Measurements from ENCODE around the gene MRPL50. TPM values are rescaled to one million over a fixed set of nuclear protein-coding genes. Genes with fewer than 3 reads are reported as not detected.
"Not testable (repeated sequence)": the region's sequence is repeated elsewhere in the genome, so short reads cannot be mapped to it uniquely, and the experiment has no call there.

The MRPL50 gene
- total RNA-seq, 1 donor from 2014 or later, result 10.9 TPM

- Histone ChIP-seq H3K27me3 (ENCODE audit: control insufficient read depth, insufficient read depth, low read length) (no peaks in the 10 kb centered on the region), H3K36me3 (ENCODE audit: control insufficient read depth, insufficient read depth, low read length) (no peaks in the 10 kb centered on the region), H3K4me3 (ENCODE audit: low read depth, low read length) (no peak overlapping the region)
- no peak for DNase-seq (ENCODE audit: low read depth)
- TF ChIP-seq CTCF (IDR thresholded peaks at IDR 0.05; ENCODE audit: insufficient read depth, low read length, poor library complexity, severe bottlenecking), result no peak
Observed at GRCh38 chr9:101394687-101395086, 3.7 kb downstream of the MRPL50 start.

GRCh38 chr9:101393135-101393534 lies 5.3 kb downstream of the MRPL50 start:
- DNase-seq (ENCODE audit: low read depth), result no peak
- H3K4me3 ChIP-seq (ENCODE audit: low read depth, low read length), result no peak overlapping the region
- H3K27me3 ChIP-seq (ENCODE audit: control insufficient read depth, insufficient read depth, low read length), result no peaks in the 10 kb centered on the region
- no peak for TF ChIP-seq CTCF (IDR thresholded peaks at IDR 0.05; ENCODE audit: insufficient read depth, low read length, poor library complexity, severe bottlenecking)
- no peaks in the 10 kb centered on the region for H3K36me3 ChIP-seq (ENCODE audit: control insufficient read depth, insufficient read depth, low read length)

GRCh38 chr9:101388507-101388993 lies 9.9 kb downstream of the MRPL50 start:
- no peaks in the 10 kb centered on the region for H3K27me3 ChIP-seq (ENCODE audit: control insufficient read depth, insufficient read depth, low read length)
- peak; percentile 43 for TF ChIP-seq CTCF (IDR thresholded peaks at IDR 0.05; ENCODE audit: insufficient read depth, low read length, poor library complexity, severe bottlenecking)
- H3K4me3 ChIP-seq (ENCODE audit: low read depth, low read length), result no peak overlapping the region
- no peak for DNase-seq (ENCODE audit: low read depth)
- no peaks in the 10 kb centered on the region for H3K36me3 ChIP-seq (ENCODE audit: control insufficient read depth, insufficient read depth, low read length)

- DNase-seq (ENCODE audit: low read depth), result peak; percentile 16
- no peaks in the 10 kb centered on the region for H3K36me3 ChIP-seq (ENCODE audit: control insufficient read depth, insufficient read depth, low read length)
- H3K4me3 ChIP-seq (ENCODE audit: low read depth, low read length), result no peak overlapping the region
- H3K27me3 ChIP-seq (ENCODE audit: control insufficient read depth, insufficient read depth, low read length), result no peaks in the 10 kb centered on the region
- peak; percentile 73 for TF ChIP-seq CTCF (IDR thresholded peaks at IDR 0.05; ENCODE audit: insufficient read depth, low read length, poor library complexity, severe bottlenecking)
Observed at GRCh38 chr9:101387871-101388506, 10.4 kb downstream of the MRPL50 start.

GRCh38 chr9:101384873-101385536 lies 13.4 kb downstream of the MRPL50 start, which contains the start of gene BAAT:
Gene BAAT, minus strand, starts transcription at chr9:101385006. Its CDS starts 13,602 bp downstream, at chr9:101371404.
- not testable (repeated sequence) for DNase-seq (ENCODE audit: low read depth); H3K36me3 ChIP-seq (ENCODE audit: control insufficient read depth, insufficient read depth, low read length); H3K4me3 ChIP-seq (ENCODE audit: low read depth, low read length); H3K27me3 ChIP-seq (ENCODE audit: control insufficient read depth, insufficient read depth, low read length)

GRCh38 chr9:101383361-101383760 lies 15.1 kb downstream of the MRPL50 start:
- no peak for TF ChIP-seq CTCF (IDR thresholded peaks at IDR 0.05; ENCODE audit: insufficient read depth, low read length, poor library complexity, severe bottlenecking)
- Histone ChIP-seq H3K36me3 (ENCODE audit: control insufficient read depth, insufficient read depth, low read length) (no peaks in the 10 kb centered on the region), H3K27me3 (ENCODE audit: control insufficient read depth, insufficient read depth, low read length) (no peaks in the 10 kb centered on the region), H3K4me3 (ENCODE audit: low read depth, low read length) (no peak overlapping the region)
- DNase-seq (ENCODE audit: low read depth), result no peak

Data from kidney epithelial cell (primary cell).